GM12865 (cell line): ENCODE data around the gene OR52K1.

Experiments used
- DNase-seq: peaks from one replicate; pipeline ENCODE4 v3.0.0; 2010; ENCODE audit warnings: low read depth
- H3K4me3 ChIP-seq: 2 replicates; pipeline ENCODE4 v1.5.1; 2011; ENCODE audit warnings: mild to moderate bottlenecking, low read depth, low read length, control low read depth
- CTCF ChIP-seq: IDR thresholded peaks from 2 replicates; pipeline ENCODE4 v1.5.1; 2011; ENCODE audit warnings: low read length, control low read depth, low read depth, inconsistent platforms; ENCODE audit not compliant: insufficient read depth; ENCODE audit errors: missing control alignments

The OR52K1 gene

GRCh38 chr11:4466131-4466870, 16.1 kb upstream of the OR52K1 start:
- no peak for DNase-seq
- no peak overlapping the region for H3K4me3 ChIP-seq
- no peak for TF ChIP-seq CTCF

- no peak overlapping the region for H3K4me3 ChIP-seq
- TF ChIP-seq CTCF: no peak
- DNase-seq: no peak
Observed at GRCh38 chr11:4466871-4467442, 15.5 kb upstream of the OR52K1 start.

GRCh38 chr11:4467811-4468606, 14.4 kb upstream of the OR52K1 start:
- no peak for TF ChIP-seq CTCF
- H3K4me3 ChIP-seq: no peak overlapping the region
- DNase-seq: no peak

GRCh38 chr11:4479644-4480043, 2.8 kb upstream of the OR52K1 start:
- no peak for DNase-seq
- H3K4me3 ChIP-seq: no peak overlapping the region
- no peak for TF ChIP-seq CTCF

GRCh38 chr11:4480577-4481239, 1.7 kb upstream of the OR52K1 start:
- no peak for DNase-seq
- no peak overlapping the region for H3K4me3 ChIP-seq
- TF ChIP-seq CTCF: no peak

GRCh38 chr11:4481240-4481582, 1.2 kb upstream of the OR52K1 start:
- no peak for DNase-seq
- H3K4me3 ChIP-seq: no peak overlapping the region
- TF ChIP-seq CTCF: no peak
